A673 (cell line): ENCODE measurements around the gene NR1I2.

Experiments used
- CTCF ChIP-seq: fragments of 300-800, 200-600 bp; sonication (generic); conservative IDR thresholded peaks from 2 replicates; pipeline ENCODE4 v1.5.1; 2017; ENCODE audit warnings: low read depth, mild to moderate bottlenecking, antibody characterized with exemption, low read length, moderate library complexity, mixed read lengths
- EZH2 ChIP-seq: fragments of 200-600 bp; sonication (generic); IDR thresholded peaks from 2 replicates; pipeline ENCODE4 v1.6.1; 2017; ENCODE audit warnings: borderline replicate concordance, low read depth, mild to moderate bottlenecking, mixed read lengths, antibody characterized with exemption, low read length; ENCODE audit not compliant: poor library complexity, severe bottlenecking

GRCh38 chr3:119792270-119792669 is 10.4 kb downstream of the NR1I2 start:
- TF ChIP-seq CTCF (no peak), EZH2 (no peak)
